HG03039 (cell line): ENCODE data around the gene MPG.
"Not testable (repeated sequence)": the region's sequence is repeated elsewhere in the genome, so short reads cannot be mapped to it uniquely, and the experiment has no call there.

Experiments
- ATAC-seq: cut with Tn5 transposase; IDR thresholded peaks from one replicate; pipeline ENCODE4 v1.9.1; 2021; ENCODE audit warnings: mild to moderate bottlenecking, moderate library complexity; ENCODE audit not compliant: unreplicated experiment

The MPG gene

GRCh38 chr16:77807-78443 lies at the start of gene MPG:
MPG (plus strand) TSS chr16:78225; CDS start chr16:78310, 85 bp downstream.
- ATAC-seq, result peak; percentile 54

DNA sequence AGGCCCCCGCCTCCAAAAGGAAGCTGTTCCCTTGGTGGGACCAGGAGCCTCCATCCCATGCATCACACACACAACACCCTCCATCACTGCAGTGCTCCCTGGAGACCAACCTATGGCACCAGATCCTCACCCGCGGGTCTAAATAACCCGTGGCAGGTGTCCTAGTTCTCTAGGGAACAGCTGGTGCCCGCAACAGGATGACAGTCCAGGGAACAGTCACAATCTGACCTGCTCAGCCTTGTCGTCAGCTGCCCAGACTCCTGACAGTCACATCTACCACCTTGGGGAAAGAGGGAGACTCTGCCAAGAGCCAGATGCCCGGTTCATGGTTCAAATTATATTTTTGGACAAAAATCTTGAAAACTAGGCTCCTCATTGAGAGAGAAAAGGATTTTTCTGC lies 47.4 kb upstream of the MPG start:
- ATAC-seq, result not testable (repeated sequence)

- not testable (repeated sequence) for ATAC-seq
Measured at GRCh38 chr16:33154-33876, 44.7 kb upstream of the MPG start.

- no peak for ATAC-seq
Measured at GRCh38 chr16:33877-34647, 44.0 kb upstream of the MPG start.

- ATAC-seq, result no peak
Measured at GRCh38 chr16:34648-34987, 43.4 kb upstream of the MPG start.

DNA sequence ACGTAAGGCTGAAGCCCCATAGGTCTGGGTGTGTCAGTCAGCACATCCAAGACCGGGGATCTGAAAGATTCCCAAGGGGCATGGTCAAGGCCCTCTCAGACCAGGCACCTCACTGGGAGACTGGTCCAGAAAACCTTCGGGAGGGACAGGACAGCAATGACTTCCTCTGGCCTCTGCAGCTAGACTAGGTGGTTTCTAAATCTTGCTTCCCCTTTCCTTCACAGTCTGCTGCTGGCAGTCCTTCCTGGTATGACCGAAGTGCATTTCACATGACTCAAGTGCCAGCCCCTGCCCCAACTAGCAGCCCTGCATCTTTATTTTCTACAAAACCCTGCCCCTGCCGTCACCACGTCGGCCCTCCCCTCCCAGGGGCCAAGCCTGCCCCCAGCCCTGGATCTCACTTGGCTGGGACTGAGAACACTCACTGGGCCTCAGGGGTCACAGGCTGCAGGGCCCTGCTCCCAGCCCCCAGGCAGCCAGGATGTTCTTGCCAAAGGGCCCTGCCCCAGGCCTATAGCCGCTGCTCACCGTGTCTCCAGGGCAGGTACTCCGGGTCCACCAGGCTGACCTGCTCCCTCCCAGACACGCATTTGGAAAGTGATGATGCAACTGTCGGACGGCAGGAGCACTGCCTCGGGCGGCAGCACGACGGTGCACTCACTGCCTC lies 42.9 kb upstream of the MPG start:
- ATAC-seq, result no peak

DNA sequence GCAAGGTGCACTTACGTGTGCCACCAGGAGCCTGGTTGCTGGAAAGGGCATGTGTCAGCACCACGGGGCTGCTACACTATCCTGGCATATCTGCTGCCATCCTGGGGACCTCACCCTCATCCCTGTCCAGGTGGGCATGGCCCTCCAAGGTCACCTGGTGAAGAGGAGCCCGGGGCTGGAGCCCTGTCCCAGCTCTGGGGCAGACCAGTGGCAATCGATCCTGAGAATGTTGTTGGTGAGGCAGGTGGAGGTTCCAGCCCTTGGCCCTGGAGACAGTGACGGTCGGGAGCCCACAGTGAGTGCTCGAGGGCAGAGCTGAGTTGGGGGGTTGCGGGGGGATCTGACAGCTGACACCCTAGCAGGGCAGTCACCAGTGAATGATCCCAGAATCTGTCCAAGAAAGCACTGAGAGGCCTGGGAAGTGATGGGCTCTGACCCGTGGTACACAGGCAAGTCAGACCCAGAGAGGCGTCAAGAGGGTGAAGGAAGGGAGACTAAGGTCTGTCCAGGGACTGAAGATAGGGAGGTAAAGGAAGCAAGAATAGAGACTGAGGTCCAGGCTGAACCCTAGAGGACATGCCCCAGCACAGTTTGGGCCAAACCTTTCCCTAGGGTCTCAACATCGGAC lies 42.2 kb upstream of the MPG start:
- no peak for ATAC-seq

DNA sequence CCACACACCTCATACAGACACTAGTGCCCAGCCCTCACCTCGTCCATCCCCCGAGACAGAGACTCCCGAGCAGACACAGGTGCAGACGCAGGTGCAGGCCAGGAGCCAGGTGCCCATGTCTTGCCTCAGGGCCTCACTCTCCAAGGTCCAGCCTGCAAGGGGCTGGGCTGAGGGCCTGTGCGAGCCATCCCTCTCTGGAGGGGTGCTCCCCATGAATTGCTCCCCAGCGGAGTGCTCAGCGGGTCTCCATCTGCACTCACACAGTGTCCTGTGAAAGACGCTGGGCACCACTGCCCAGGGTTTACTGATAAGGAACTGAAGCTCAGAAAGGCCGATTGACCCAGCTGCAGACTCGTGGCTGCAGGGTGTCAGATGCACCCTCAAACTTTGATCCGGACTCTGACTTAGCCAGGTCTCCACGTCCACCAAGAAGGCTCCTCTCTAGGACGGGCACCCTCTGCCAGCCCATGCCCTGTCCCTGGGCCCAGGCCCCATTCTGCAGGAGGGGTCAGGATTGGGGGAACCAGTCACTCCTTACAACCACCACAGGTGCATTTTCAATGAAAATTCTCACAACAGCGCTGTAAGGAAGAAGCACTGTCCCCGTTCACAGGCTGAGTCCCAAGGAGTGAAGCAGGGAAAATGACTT lies 41.6 kb upstream of the MPG start:
- no peak for ATAC-seq

DNA sequence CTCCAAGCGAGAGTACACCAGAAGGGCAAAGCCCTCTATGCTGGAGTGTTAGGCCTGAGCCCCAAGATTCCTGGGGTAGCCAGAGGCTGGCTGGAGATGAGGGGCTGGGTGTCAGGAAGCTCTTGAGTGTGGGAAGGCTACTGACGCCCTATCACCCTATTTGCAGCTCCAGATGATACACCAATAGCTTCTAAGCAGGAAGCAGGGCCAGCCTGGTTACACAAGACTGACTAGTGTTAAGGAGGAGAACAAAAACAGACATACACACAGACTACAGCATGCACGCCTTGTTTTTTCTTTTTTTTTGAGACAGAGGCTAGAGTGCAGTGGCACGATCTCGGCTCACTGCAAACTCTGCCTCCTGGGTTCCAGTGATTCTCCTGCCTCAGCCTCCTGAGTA lies 40.5 kb upstream of the MPG start:
- no peak for ATAC-seq

DNA sequence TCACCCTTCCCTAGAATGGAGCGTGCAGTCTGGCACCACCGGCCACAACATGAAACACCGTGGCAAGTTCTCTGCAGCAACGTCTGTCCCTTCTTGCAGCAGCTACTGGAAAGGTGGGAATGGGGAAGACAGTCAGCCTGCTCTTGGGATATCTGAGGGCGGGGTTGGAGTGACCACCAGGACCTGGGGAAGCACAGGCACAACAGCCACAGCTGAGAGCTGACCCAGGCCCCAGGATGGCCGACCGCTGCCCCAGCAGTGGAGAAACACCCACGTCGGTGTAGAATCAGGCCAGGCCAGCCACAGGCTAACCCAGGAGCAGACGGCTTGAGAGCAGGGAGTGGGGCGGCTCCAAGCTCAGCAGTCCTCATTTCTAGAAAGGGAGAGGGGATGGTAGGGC lies 39.8 kb upstream of the MPG start:
- not testable (repeated sequence) for ATAC-seq

DNA sequence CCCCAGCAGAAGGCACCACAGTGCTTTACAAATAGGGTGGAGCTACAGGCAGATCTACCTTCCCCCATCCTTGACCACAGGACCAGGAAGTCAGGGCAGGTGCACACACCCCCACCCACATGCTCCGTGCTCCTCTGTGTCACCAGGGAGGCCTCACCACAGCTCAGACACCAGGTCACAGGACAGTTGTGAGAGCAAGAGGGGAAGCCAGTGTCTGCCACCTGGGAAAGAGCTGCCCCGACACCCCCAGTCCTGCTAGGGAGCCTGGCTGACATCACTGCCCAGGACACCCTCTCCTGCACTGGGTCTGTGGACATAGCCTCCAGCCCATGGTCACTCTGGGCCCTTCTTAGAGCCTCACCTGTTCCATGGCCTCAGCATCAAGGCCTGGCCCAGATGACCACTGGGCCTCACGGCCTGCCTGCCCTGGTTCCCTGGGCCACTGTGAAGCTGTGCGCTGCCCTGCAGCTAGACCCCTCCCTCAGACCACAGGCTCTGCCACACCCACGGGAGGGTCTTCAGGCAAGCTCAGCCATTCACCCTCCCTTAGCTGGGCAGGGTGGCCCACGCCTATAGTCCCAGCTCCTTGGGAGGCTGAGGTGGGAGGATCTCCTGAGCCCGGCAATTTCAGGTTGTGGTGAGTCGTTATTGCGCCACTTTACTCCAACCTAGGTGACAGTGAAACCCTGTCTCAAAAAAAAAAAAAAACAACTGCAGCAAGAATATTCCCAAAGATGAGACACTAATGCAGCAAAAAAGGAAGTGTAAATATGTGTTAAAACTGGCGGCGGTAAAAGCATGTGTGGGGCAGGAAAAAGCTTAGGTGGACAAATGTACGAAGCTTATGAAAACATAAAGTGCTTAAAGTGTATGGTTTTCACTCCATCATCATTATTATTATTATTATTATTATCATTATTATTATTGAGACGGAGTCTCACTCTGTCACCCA lies 38.8 kb upstream of the MPG start:
- no peak for ATAC-seq

DNA sequence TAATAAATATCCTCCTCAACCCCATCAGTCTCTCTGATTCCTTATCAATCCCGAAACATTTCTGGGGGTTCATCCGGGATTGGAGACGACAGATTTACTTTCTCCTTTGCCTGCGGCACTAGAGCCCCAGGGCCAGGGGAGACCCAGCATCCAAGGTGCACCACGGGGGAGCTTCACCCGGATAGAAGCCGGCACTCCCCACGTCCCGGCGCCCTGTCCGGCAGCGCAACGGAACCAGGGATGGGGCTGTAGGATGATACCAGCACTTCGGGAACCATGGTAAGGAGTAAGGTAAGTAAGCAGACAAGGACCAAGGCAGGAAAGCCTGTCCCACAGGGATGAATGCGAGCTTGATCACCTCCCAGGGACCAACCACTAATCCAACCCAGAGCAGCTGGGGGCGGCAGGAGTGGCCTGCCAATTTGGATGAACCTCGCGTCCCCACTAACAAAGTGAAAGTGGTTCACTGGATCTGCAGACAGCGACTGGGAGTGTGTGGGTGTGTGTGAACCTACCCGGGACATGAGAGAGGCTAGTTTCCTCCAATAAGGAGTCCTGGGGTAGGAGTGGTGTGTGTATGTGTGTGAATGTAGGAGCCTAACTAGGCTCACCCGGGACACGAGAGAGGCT lies 36.5 kb upstream of the MPG start:
- ATAC-seq, result no peak

- ATAC-seq, result no peak
Measured at GRCh38 chr16:42069-42457, 36.0 kb upstream of the MPG start.

GRCh38 chr16:42691-43090 lies 35.3 kb upstream of the MPG start:
- ATAC-seq, result no peak

DNA sequence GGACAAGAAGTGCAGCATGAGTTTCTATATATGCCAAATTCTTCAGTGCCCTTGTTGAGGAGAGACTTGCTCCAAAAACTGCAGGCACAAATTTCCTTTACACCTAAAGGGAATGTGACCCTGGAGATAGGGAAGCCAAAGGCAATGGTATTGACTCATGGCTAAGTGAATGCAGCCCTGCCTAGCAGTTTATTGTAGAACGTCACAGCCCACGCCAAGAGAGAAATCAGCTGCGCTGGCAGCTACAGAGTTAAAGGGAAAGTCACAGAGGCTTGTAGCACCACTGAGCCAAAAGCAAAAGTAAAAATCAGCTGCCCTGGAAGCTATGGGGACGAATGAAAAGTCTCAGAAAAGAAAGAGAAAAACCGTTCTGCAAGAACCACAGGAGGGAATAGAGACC lies 34.7 kb upstream of the MPG start:
- ATAC-seq, result no peak

GRCh38 chr16:44655-45054 lies 33.4 kb upstream of the MPG start:
- no peak for ATAC-seq

GRCh38 chr16:45454-45853 lies 32.6 kb upstream of the MPG start:
- no peak for ATAC-seq

- not testable (repeated sequence) for ATAC-seq
Measured at GRCh38 chr16:46510-46909, 31.5 kb upstream of the MPG start.

- no peak for ATAC-seq
Measured at GRCh38 chr16:47234-47633, 30.8 kb upstream of the MPG start.
